AG04449 (cell line): ENCODE results near the gene ANKRD33B.

Experiments
- CTCF ChIA-PET: fragments of 350-600 bp; formaldehyde crosslinking; extraction: SDS; loops from one replicate; lab custom pipeline; 2021; ENCODE audit warnings: antibody characterized with exemption; lab: Yijun Ruan, JAX
- POLR2A ChIA-PET: fragments of 400-600, 350-600 bp; formaldehyde crosslinking; extraction: SDS; loops from one replicate; lab custom pipeline; 2020; ENCODE audit warnings: antibody characterized with exemption, inconsistent platforms; lab: Yijun Ruan, JAX
- DNase-seq: peaks from one replicate; pipeline ENCODE4 v3.0.0-alpha.2; 2010; ENCODE audit warnings: low read depth, low spot score
- H3K4me3 ChIP-seq: 2 replicates; pipeline ENCODE4 v1.5.1; 2011; ENCODE audit warnings: low read depth, mild to moderate bottlenecking, control low read depth, low read length
- CTCF ChIP-seq: IDR thresholded peaks from one replicate; pipeline ENCODE4 v1.5.1; 2011; ENCODE audit warnings: mild to moderate bottlenecking, moderate library complexity, low read length, control low read depth, inconsistent platforms; ENCODE audit not compliant: insufficient read depth; ENCODE audit errors: missing control alignments

The ANKRD33B gene

DNA sequence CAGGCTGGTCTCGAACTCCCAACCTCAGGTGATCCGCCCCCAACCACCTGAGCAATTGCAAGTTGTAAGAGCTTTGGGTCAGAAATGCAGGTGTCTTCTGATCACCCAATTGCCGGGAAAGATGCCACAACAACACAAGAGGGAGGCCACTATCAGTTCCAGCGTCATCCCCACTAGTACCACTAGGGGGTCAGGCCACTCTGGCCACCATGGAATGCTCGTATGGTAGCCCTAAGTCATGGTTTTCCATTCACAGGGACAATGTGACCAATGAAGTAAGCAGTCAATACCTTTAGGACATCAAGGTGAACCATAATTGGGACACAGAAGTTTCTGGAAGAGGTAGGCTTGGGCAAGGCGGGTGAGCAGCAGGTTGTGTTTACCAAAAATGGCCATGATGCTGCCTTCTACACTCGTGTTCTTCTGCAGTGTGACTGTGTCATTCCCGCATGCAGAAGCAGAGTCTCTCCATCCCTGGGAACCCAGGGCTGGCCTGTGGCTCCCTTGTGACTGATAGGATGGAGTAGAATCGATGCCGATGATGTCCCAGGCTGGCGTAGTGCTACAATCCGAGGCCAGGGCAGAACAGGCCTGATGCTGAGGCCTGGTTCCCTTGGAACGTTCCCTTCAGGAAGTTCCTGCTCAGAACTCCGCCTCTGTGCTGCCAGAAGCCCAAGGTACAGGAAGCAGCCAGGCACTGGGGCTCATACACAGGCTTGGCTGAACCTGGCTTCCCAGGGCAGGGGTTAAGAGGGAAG lies 42.2 kb upstream of the ANKRD33B start:
- peak; percentile 12 for TF ChIP-seq CTCF
- ChIA-PET POLR2A (no interaction called here), CTCF (no interaction called here)
- no peak for DNase-seq
- no peak overlapping the region for H3K4me3 ChIP-seq

GRCh38 chr5:10522224-10522611 lies 41.7 kb upstream of the ANKRD33B start:
- no peak for TF ChIP-seq CTCF
- no peak overlapping the region for H3K4me3 ChIP-seq
- no peak for DNase-seq
- POLR2A ChIA-PET: no interaction called here
- CTCF ChIA-PET: no interaction called here

GRCh38 chr5:10524376-10525123 lies 39.3 kb upstream of the ANKRD33B start:
- CTCF ChIA-PET: interaction anchor here (0.9 to 1.4 kb wide), 3 partner anchors 10 to 105 kb away, joined by 3 to 4 read pairs (median 4); no protein-coding TSS in a partner anchor
- POLR2A ChIA-PET: interaction anchor here (0.8 to 1.0 kb wide), 3 partner anchors 11 to 46 kb away, joined by 3 to 7 read pairs (median 5); no protein-coding TSS in a partner anchor
- no peak for TF ChIP-seq CTCF
- H3K4me3 ChIP-seq: no peak overlapping the region
- peak; percentile 97 for DNase-seq

- CTCF ChIA-PET: interaction anchor here (0.7 to 1.4 kb wide), 4 partner anchors 11 to 105 kb away, joined by 3 to 4 read pairs (median 4); no protein-coding TSS in a partner anchor
Measured at GRCh38 chr5:10525124-10525495, 38.8 kb upstream of the ANKRD33B start.

GRCh38 chr5:10527281-10527950 lies 36.5 kb upstream of the ANKRD33B start:
- H3K4me3 ChIP-seq: peak overlapping the region; percentile 39
- ChIA-PET CTCF (interaction anchor here (0.6 kb wide), 1 partner anchor 50 kb away, joined by 3 read pairs; no protein-coding TSS in a partner anchor), POLR2A (interaction anchor here (0.9 kb wide), 1 partner anchor 24 kb away, joined by 5 read pairs; no protein-coding TSS in a partner anchor)
- DNase-seq: no peak
- no peak for TF ChIP-seq CTCF

More at GRCh38 chr5:10525124-10525495, 38.8 kb upstream of the ANKRD33B start:
- DNase-seq: no peak
- TF ChIP-seq CTCF: no peak
- H3K4me3 ChIP-seq: no peak overlapping the region
- POLR2A ChIA-PET: interaction anchor here (1.0 kb wide), 2 partner anchors 26 to 47 kb away, joined by 3 to 7 read pairs; no protein-coding TSS in a partner anchor
